PFSK-1 (cell line): ENCODE results near the gene XAB2.

Experiments used
- POLR2AphosphoS5 ChIP-seq: IDR thresholded peaks from 2 replicates; pipeline ENCODE4 v1.6.1; 2012; ENCODE audit warnings: low read depth, mild to moderate bottlenecking, control low read depth, low read length, moderate library complexity
- TAF1 ChIP-seq: IDR thresholded peaks from 2 replicates; pipeline ENCODE4 v1.6.1; 2012; ENCODE audit warnings: low read length, control low read depth, borderline replicate concordance; ENCODE audit not compliant: insufficient read depth

- TF ChIP-seq TAF1 (no peak), POLR2AphosphoS5 (no peak)
Observed at GRCh38 chr19:7602240-7602934, 27.0 kb downstream of the XAB2 start.
